Left lobe of liver (tissue), 2 donors: Measurements from ENCODE around the gene DYSF. TPM values are rescaled to one million over a fixed set of nuclear protein-coding genes. Genes with fewer than 3 reads are reported as not detected.

Experiments
- ATAC-seq: fragments of 200-7000 bp; cut with Tn5 transposase; one replicate; pipeline ENCODE4 v1.9.1; 2020; ENCODE audit warnings: mild to moderate bottlenecking, moderate library complexity
- DNase-seq: peaks from one replicate; pipeline ENCODE4 v3.0.0-alpha.2; 2020; ENCODE audit warnings: low spot score
- total RNA-seq: library from RNA; stranded (reverse); gene quantifications from one replicate; pipeline ENCODE4 v1.2.1, GENCODE V29; 2021
- donor health status: DM: no; HTN: no; CAD: no; lungs with moderate emphysema.
- donor health status: DM: no; HTN: yes; CAD: no.

Gene DYSF
- total RNA-seq, 1 donor from 2014 or later = 30.0 TPM

GRCh38 chr2:71547616-71548285 lies 94.4 kb downstream of the DYSF start:
- DNase-seq = no peak
- ATAC-seq = no peak

GRCh38 chr2:71548646-71549425 lies 95.5 kb downstream of the DYSF start:
- ATAC-seq (peak; percentile 92), DNase-seq (peak; percentile 79)

GRCh38 chr2:71550801-71551630 lies 97.7 kb downstream of the DYSF start:
- ATAC-seq = no peak
- DNase-seq = no peak

GRCh38 chr2:71551631-71551915 lies 98.2 kb downstream of the DYSF start:
- no peak for DNase-seq
- no peak for ATAC-seq

GRCh38 chr2:71552356-71552755 lies 99.0 kb downstream of the DYSF start:
- DNase-seq (no peak), ATAC-seq (no peak)

DNA sequence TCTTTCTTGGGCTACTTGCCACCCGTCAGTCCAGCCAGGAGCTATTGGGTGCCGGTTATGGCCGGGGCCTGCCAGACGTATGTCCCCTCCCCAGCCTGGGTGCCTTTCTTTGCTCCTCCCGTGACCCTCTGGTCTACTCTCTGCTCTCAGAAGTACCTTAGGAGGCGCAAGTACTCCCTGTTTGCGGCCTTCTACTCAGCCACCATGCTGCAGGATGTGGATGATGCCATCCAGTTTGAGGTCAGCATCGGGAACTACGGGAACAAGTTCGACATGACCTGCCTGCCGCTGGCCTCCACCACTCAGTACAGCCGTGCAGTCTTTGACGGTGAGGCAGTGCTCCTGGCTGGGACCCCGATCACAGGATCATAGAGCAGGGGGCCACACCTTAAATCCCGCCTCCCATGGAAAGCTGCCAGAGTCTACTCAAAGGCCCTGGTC lies 99.5 kb downstream of the DYSF start:
- ATAC-seq (no peak), DNase-seq (no peak)

- peak; percentile 67 for DNase-seq
- ATAC-seq = peak; percentile 58
These were observed 100.8 kb downstream of the DYSF start for GRCh38 chr2:71554028-71554705.

- ATAC-seq = no peak
These were observed 101.3 kb downstream of the DYSF start for GRCh38 chr2:71554706-71555056.

DNA sequence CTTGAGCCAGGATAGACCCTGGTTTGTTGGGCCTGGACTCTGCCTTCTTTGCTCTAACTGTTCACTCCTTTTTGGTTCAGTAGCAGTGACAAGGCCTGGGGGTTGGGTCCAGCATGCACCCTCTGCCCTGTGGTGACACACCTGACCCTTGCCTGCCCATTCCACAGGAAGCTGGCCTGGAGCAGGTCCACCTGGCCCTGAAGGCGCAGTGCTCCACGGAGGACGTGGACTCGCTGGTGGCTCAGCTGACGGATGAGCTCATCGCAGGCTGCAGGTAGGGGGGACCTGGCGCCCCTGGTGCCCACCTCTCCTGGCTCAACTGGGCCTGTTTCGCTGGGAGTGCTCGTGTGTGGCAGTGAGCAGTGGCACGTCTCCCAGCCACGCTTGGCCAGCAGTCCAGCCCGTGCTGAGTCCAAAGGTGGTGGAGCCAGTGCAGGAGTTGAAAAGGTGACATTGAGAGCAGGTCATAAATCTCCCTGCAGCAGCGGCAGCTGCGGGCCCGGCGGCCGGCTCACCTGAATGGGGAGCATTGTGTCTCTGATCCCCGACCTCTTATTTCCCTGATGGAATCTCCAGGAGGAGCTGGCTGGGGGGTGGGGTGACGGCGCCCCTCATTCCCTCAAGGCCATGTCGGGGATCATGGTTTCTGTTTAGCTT lies 102.6 kb downstream of the DYSF start:
- DNase-seq (peak; percentile 94), ATAC-seq (peak; percentile 87)

More at GRCh38 chr2:71554706-71555056, 101.3 kb downstream of the DYSF start:
- DNase-seq = no peak

DNA sequence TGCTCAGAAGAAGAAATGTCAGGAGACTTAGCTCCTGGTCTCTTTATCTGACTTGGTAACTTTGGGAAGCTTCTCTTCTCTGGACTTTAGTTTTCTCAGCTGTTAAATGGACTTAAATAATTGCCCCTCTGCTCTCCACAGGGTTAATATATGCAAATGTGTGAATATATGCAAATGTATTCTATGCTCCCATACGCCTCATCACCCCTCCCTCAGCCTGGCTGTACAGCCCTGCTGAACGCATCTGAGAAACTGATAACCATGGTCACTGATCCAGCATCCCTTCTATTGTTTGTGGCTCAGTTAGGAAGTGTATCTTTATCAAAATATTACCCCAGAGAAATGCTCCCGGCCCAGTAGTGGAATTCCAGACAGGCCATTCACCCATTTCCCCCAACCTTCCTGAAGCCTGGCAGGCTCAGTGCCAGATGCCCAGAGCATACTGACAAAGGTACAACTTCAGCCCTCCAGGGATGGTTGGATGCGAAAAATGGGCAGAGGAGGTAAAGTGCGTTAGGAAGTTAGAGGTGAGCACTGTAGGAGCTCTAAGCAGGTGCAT lies 103.4 kb downstream of the DYSF start:
- DNase-seq = no peak
- no peak for ATAC-seq

DNA sequence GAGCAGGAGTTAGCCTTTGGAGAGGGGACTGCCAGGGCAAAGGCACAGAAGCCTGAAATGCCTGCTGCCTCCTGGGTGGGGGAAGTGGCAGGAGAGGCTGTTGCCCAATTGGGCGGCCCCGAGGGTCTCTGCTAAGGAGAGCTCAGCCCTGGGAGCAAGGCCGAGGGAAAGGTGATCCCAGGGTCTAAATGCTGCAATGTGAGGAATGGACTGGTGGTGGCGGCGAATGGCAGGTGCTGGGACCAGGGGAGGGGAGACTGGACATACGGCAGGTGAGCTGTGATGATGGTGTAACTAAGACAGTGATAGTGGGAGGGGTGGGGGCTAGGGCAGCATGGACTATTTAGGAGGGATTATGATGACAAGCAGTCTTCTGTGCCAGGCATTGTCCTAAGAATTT lies 104.0 kb downstream of the DYSF start:
- no peak for DNase-seq
- ATAC-seq = no peak

- ATAC-seq (no peak), DNase-seq (no peak)
These were observed 105.1 kb downstream of the DYSF start for GRCh38 chr2:71558300-71559051.

DNA sequence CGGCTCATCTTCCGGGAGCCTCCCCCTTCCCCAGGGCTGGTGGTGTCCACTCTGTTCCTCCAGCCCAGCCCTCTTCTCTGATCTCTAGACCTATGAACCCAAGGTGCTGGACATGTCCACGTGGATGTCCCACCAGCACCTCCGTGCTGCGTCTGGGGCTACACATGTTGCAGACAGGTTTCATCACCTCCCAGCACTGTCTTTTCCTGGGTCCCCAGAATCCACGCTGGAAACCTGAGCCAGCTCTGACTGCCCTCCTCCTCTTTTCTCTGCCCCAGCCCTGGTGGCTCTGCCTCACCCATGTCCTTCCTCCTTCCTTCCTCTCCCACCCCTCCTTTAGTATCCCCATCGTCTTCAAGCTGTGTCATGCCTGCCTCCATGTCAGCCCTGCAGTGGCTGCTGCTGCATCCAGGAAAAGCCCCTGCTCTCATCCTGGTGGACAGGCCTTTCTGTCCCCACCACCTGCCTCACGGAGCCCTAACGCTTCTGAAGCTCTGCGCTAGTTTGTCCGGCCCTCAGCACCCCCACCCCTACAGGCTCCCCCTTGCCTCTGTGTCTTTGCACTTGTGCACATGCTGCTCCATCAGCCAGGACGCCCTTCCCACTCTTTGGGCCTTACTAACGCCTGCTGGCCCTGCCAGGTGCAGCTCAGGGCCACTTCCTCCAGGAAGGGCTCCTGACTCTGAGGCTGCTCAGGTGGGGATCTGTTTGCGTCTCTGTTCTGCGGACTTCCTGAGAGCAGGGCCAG lies 105.9 kb downstream of the DYSF start:
- no peak for ATAC-seq
- DNase-seq = no peak

GRCh38 chr2:71559828-71560637 lies 106.7 kb downstream of the DYSF start:
- no peak for ATAC-seq
- DNase-seq = no peak

DNA sequence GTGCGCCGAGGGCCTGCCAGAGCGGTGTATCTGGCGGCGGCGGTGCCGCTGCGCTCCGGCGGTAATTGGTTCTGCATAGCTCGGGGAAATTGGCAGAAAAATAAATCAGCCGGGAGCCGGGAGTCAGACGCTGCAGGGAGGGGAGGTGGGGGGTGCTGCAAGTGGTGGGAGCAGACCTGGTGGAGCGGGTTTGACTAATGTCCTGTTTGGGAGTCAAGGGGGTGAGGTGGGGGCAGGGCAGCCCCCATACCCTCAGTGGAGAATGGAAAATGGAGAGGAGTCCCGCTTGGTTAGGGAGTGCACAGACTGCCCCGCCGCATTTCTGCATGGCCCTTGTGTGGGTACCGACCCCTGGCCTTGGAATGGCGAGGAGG lies 107.3 kb downstream of the DYSF start:
- ATAC-seq (no peak), DNase-seq (no peak)

DNA sequence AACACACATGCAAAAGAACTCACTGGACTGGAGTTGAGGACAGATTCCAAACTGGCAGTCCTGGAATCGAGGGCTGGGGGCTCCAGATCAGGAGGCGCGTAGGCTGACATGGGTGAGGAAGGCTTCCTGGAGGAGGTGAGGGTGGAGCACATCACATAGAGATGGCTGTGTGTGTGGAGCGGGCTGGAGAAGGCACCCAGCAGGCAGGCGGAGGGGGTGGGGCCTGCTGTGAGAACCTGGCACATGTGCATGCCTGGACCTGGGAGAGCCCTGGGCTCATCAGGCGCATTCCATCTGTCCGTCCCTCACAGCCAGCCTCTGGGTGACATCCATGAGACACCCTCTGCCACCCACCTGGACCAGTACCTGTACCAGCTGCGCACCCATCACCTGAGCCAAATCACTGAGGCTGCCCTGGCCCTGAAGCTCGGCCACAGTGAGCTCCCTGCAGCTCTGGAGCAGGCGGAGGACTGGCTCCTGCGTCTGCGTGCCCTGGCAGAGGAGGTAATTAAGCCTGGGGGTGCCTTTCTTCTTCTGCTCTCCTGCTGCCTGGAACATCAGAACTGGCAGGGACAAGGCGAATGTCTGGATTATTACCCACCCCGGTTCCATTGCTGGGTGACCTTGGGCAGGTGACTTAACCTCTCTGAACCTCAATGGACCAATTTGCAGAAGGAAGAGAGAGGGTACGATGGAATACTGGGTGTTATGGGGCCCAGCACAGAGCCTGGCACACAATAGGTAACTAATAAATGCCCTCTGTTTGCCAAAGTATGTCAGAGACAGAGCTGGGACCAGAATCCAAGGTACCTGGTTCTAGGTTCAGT lies 108.3 kb downstream of the DYSF start:
- DNase-seq (no peak), ATAC-seq (peak; percentile 51)

- DNase-seq (no peak), ATAC-seq (no peak)
These were observed 109.2 kb downstream of the DYSF start for GRCh38 chr2:71562518-71562917.
